Measurements from ENCODE around the gene MSX1. TPM values are rescaled to one million over a fixed set of nuclear protein-coding genes. Genes with fewer than 3 reads are reported as not detected.

The MSX1 gene
- total RNA-seq, 6 donors from 2014 or later, result 1.1 to 16.8 (median 1.8) TPM; not detected in 1

DNA sequence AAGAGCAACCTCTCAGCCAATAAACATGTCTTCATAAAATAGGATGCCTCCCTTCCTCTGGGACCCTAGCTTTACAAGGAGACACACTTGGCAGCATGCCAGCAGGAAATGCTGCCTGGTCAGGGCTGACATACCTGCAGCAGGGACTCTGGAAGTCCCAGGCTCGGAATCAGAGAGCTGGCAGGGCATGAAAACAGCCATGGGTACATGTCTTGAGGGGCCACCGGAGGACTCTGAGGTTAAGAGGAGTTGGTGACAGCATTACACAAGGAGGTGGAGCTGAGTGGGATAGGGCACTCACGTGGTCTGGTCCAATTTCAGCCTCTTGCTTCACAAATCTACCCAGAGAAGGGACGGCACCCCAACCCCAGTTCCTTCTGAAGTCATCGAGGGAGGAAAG lies 15.7 kb downstream of the MSX1 start:
- TF ChIP-seq, protein P1, sequence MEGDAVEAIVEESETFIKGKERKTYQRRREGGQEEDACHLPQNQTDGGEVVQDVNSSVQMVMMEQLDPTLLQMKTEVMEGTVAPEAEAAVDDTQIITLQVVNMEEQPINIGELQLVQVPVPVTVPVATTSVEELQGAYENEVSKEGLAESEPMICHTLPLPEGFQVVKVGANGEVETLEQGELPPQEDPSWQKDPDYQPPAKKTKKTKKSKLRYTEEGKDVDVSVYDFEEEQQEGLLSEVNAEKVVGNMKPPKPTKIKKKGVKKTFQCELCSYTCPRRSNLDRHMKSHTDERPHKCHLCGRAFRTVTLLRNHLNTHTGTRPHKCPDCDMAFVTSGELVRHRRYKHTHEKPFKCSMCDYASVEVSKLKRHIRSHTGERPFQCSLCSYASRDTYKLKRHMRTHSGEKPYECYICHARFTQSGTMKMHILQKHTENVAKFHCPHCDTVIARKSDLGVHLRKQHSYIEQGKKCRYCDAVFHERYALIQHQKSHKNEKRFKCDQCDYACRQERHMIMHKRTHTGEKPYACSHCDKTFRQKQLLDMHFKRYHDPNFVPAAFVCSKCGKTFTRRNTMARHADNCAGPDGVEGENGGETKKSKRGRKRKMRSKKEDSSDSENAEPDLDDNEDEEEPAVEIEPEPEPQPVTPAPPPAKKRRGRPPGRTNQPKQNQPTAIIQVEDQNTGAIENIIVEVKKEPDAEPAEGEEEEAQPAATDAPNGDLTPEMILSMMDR (IDR thresholded peaks at IDR 0.05), result no peak
- TF ChIP-seq POLR2A (IDR thresholded peaks at IDR 0.05), result no peak
- TF ChIP-seq EP300 (IDR thresholded peaks at IDR 0.05), result no peak
- no peak for TF ChIP-seq POLR2AphosphoS5 (IDR thresholded peaks at IDR 0.05)
- peaks cover 0 to 10% (median 0%) of the 10 kb centered on the region in 4 donors for H3K4me1 ChIP-seq
- H3K4me3 ChIP-seq, result no peak overlapping the region
- DNase-seq, result no peak
- no peaks in the 10 kb centered on the region for H3K36me3 ChIP-seq
- no peak for ATAC-seq (ENCODE audit: low FRiP score in 2 of 2)
- 21 to 22% methylated on average over 3 to 5 of the region's 5 CpGs for WGBS, 2 donors
- peaks cover 0 to 42% (median 24%) of the 10 kb centered on the region in 4 donors for H3K27me3 ChIP-seq
- no peak overlapping the region for H3K27ac ChIP-seq
- no peaks in the 10 kb centered on the region for H3K9me3 ChIP-seq

DNA sequence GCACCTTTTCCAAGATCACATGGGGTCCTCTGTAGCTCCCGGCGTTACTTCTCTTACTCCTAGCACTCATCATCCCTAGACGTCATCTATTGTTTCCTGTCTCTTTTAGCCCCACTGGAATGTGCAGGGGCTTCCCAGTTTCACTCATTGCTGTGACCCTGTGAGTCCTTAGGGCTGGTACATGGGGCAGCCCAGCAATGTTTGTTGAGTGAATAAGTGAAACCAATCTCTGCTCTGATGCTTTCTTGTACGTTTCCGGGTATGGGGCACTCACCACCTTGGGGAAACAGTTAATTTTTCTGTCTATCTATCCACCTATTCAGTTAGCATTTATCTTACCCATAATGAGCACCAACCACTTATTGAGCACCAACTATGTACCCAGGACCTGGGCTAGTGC lies 16.1 kb downstream of the MSX1 start:
- H3K27me3 ChIP-seq, result peaks cover 0 to 38% (median 22%) of the 10 kb centered on the region in 4 donors
- DNase-seq, result no peak
- H3K27ac ChIP-seq, result no peak overlapping the region
- TF ChIP-seq EP300 (IDR thresholded peaks at IDR 0.05) (no peak), POLR2A (IDR thresholded peaks at IDR 0.05) (no peak), POLR2AphosphoS5 (IDR thresholded peaks at IDR 0.05) (no peak)
- TF ChIP-seq, protein P1 (IDR thresholded peaks at IDR 0.05), result no peak
- ATAC-seq (ENCODE audit: low FRiP score in 2 of 2), result no peak
- 47 to 60% methylated on average over 5 of the region's 5 CpGs for WGBS, 2 donors
- no peak overlapping the region for H3K4me3 ChIP-seq
- H3K36me3 ChIP-seq, result no peaks in the 10 kb centered on the region
- H3K4me1 ChIP-seq, result peaks cover 0 to 10% (median 0%) of the 10 kb centered on the region in 4 donors
- no peaks in the 10 kb centered on the region for H3K9me3 ChIP-seq

DNA sequence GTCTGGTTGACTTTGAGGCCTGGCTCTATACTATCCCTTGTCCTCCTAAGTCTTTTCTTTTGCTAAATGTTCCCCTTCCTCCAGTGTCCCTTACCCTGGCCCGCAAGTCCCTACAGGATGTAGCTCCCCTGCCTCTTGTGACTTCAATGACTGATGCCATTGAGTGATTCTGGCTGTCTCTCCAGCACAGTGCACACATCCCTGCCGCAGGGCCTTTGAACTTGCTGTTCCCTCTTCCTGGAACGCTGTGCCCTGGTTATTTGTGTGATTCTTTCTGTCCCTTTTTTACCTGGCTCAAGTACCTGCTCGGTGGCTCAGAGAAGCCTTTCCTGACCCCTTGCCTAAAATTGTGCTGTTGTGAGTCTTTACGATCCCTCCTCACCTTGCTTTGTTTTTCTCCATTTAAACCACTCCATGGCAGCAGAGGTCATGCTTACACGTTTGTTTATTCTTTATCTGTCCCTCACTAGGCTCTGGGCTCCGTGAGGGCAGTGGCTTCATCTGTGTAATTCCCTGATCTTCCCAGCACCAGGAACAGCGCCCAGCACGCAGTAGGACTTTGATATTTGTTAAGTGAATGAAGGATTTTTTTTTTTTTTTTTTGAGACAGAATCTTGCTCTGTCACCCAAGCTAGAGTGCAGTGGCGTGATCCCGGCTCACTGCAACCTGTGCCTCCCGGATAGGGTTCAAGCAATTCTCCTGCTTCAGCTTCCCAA lies 17.6 kb downstream of the MSX1 start:
- WGBS, 2 donors, result 71 to 78% methylated on average over 12 of the region's 12 CpGs
- ATAC-seq (ENCODE audit: low FRiP score in 2 of 2), result no peak
- TF ChIP-seq POLR2AphosphoS5 (IDR thresholded peaks at IDR 0.05) (no peak), POLR2A (IDR thresholded peaks at IDR 0.05) (no peak), EP300 (IDR thresholded peaks at IDR 0.05) (no peak)
- TF ChIP-seq, protein P1 (IDR thresholded peaks at IDR 0.05), result no peak

GRCh38 chr4:4880492-4880891 lies 21.0 kb downstream of the MSX1 start:
- Histone ChIP-seq H3K27me3 (no peaks in the 10 kb centered on the region), H3K27ac (no peak overlapping the region), H3K4me1 (no peaks in the 10 kb centered on the region), H3K4me3 (no peak overlapping the region), H3K36me3 (no peaks in the 10 kb centered on the region), H3K9me3 (no peaks in the 10 kb centered on the region)
- ATAC-seq (ENCODE audit: low FRiP score in 2 of 2) (no peak), DNase-seq (no peak)
- 57 to 73% methylated on average over 2 of the region's 2 CpGs for WGBS, 2 donors
- TF ChIP-seq EP300 (IDR thresholded peaks at IDR 0.05) (no peak), POLR2AphosphoS5 (IDR thresholded peaks at IDR 0.05) (no peak)
- TF ChIP-seq, protein P1 (IDR thresholded peaks at IDR 0.05), result peak in 1 of 6 experiments; percentile 19

More for the DNA sequence above, 17.6 kb downstream of the MSX1 start:
- H3K36me3 ChIP-seq, result no peaks in the 10 kb centered on the region
- no peak overlapping the region for H3K4me3 ChIP-seq
- H3K9me3 ChIP-seq, result no peaks in the 10 kb centered on the region
- no peak overlapping the region for H3K27ac ChIP-seq
- DNase-seq, result no peak
- peaks cover 0 to 1% (median 0%) of the 10 kb centered on the region in 4 donors for H3K4me1 ChIP-seq
- H3K27me3 ChIP-seq, result peaks cover 0 to 23% (median 9%) of the 10 kb centered on the region in 4 donors

DNA sequence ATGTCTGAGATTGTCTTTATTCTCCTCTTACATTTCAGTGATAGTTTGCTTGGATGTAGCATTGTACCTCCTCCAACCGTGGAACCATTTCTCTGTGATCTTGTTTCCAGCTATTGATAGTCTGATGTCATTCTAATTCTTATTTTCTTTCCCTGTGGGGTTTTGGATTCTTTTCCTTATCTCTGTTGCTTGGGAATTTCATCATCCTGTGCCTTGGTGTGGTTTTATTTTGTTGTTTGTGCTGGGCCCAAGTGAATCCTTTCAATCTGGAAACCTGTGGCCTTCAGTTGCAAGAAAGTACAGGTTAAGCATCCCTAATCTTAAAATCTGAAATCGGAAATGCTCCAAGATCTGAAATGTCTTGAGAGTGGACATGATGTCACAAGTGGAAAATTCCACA lies 22.0 kb downstream of the MSX1 start:
- H3K9me3 ChIP-seq, result no peaks in the 10 kb centered on the region
- 59 to 69% methylated on average over 2 of the region's 2 CpGs for WGBS, 2 donors
- no peak for TF ChIP-seq POLR2A (IDR thresholded peaks at IDR 0.05)
- no peak for TF ChIP-seq POLR2AphosphoS5 (IDR thresholded peaks at IDR 0.05)
- TF ChIP-seq EP300 (IDR thresholded peaks at IDR 0.05), result no peak
- TF ChIP-seq, protein P1 (IDR thresholded peaks at IDR 0.05), result no peak
- no peak for DNase-seq
- H3K4me3 ChIP-seq, result no peak overlapping the region
- no peak for ATAC-seq (ENCODE audit: low FRiP score in 2 of 2)
- H3K36me3 ChIP-seq, result no peaks in the 10 kb centered on the region
- no peaks in the 10 kb centered on the region for H3K4me1 ChIP-seq
- no peaks in the 10 kb centered on the region for H3K27me3 ChIP-seq
- H3K27ac ChIP-seq, result no peak overlapping the region

Data from upper lobe of left lung (tissue), 6 donors.